ENCODE measurements around the gene MPO. TPM values are rescaled to one million over a fixed set of nuclear protein-coding genes. Genes with fewer than 3 reads are reported as not detected.

MPO gene
- total and polyA plus RNA-seq, 2 of the 8 experiments (the other 6 are each of a cell fraction or from before 2014, with no cell fraction given), result 0.06 to 0.74 TPM

DNA sequence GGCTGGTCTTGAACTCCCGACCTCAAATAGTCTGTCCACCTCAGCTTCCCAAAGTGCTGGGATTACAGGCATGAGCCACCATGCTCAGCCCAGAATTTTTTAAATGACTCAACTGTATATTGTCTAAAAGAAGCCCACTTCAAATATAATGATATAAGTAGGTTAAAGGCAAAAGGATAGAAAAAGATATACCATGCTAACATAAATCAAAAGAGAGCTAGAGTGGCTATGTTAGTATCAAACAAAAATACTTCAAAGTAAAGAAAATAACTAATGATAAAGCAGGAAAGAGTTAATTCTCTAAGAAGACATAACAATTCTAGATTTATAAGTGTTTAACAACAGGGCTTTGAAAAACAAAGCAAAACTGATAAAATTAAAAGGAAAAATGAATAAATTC lies 13.3 kb upstream of the MPO start:
- Histone ChIP-seq H2BK5ac (ENCODE audit: low read depth, low read length) (no peak overlapping the region), H2BK20ac (ENCODE audit: low read length) (no peak overlapping the region), H3K4me3 (ENCODE audit: extremely low read depth in 1 of 4, insufficient read depth in 2 of 4, low read depth in 3 of 4, low read length in 4 of 4) (no peak overlapping the region), H2AK5ac (ENCODE audit: low read depth, low read length) (no peak overlapping the region), H4K5ac (ENCODE audit: insufficient read length, low read depth, low read length) (no peak overlapping the region), H4K8ac (ENCODE audit: extremely low read depth, insufficient read depth, low read length) (no peak overlapping the region), H3K36me3 (ENCODE audit: control insufficient read depth in 2 of 4, insufficient read depth in 4 of 4, low read length in 3 of 4) (no peaks in the 10 kb centered on the region), H4K91ac (replicated peaks; ENCODE audit: insufficient read length, low read length) (no peak overlapping the region), H2BK120ac (replicated peaks; ENCODE audit: low read depth, low read length) (no peak overlapping the region), H3K4me1 (replicated peaks in 1 of 4; ENCODE audit: control insufficient read depth in 3 of 4, insufficient read depth in 4 of 4, low read length in 3 of 4) (no peaks in the 10 kb centered on the region), H3K14ac (ENCODE audit: insufficient read length) (no peak overlapping the region), H3K9ac (replicated peaks in 1 of 4; ENCODE audit: extremely low read depth in 1 of 4, low read depth in 3 of 4, low read length in 3 of 4) (no peak overlapping the region), H2BK12ac (ENCODE audit: low read depth, low read length) (no peak overlapping the region), H3K23me2 (ENCODE audit: low read depth, low read length) (no peaks in the 10 kb centered on the region), H3K79me2 (ENCODE audit: control insufficient read depth in 1 of 2, insufficient read depth in 2 of 2, low read length in 2 of 2) (no peaks in the 10 kb centered on the region), H3K9me3 (ENCODE audit: insufficient read depth in 2 of 2, low read depth in 1 of 2, low read length in 1 of 2) (no peaks in the 10 kb centered on the region), H3K4ac (replicated peaks; ENCODE audit: insufficient read length, low read depth, low read length) (no peak overlapping the region), H3K4me2 (ENCODE audit: insufficient read depth in 1 of 2, low read depth in 2 of 2, low read length in 2 of 2) (no peak overlapping the region), H3K27ac (ENCODE audit: low read depth, low read length) (no peak overlapping the region), H3K79me1 (ENCODE audit: low read depth, low read length) (no peaks in the 10 kb centered on the region), H3K18ac (ENCODE audit: extremely low read depth, low read length) (no peak overlapping the region), H3K23ac (ENCODE audit: insufficient read length) (no peak overlapping the region), H3K27me3 (replicated peaks in 1 of 4; ENCODE audit: control insufficient read depth in 3 of 4, extremely low read depth in 1 of 4, insufficient read depth in 3 of 4, low read length in 3 of 4) (peaks cover 0 to 2% (median 0%) of the 10 kb centered on the region in 4 experiments; a peak in 1 of 7 replicates), H3K56ac (replicated peaks; ENCODE audit: insufficient read length, low read depth, low read length) (no peak overlapping the region), H4K20me1 (replicated peaks in 1 of 2; ENCODE audit: control insufficient read depth in 1 of 2, insufficient read depth in 2 of 2, low read length in 2 of 2) (no peaks in the 10 kb centered on the region), H2AFZ (ENCODE audit: low read length) (no peak overlapping the region), H2BK15ac (ENCODE audit: low read length) (no peak overlapping the region)
- DNase-seq (ENCODE audit: low read depth in 1 of 2, low spot score in 2 of 2) (no peak), FAIRE-seq (no peak)
- CTCF ChIA-PET (ENCODE audit: partially characterized antibody), result interaction anchor here (0.7 to 7.1 kb wide), 6 partner anchors 10 to 142 kb away, joined by 3 to 58 read pairs (median 4); partner anchors contain the start of gene RNF43
- WGBS, 2 experiments (ENCODE audit: extremely low coverage in 1 of 2, insufficient coverage in 1 of 2, insufficient read length in 1 of 2, insufficient replicate concordance in 2 of 2, low coverage in 1 of 2, low lambda C conversion rate in 2 of 2, missing lambda C conversion rate in 1 of 2), result 87% methylated on average over 1 of the region's 1 CpG; no CpG with 5 or more reads in 1 of the 2 experiments
- POLR2A ChIA-PET (ENCODE audit: partially characterized antibody), result interaction anchor here (1.2 to 1.7 kb wide), 2 partner anchors 9 to 11 kb away, joined by 3 read pairs; no protein-coding TSS in a partner anchor
- TF ChIP-seq RXRA (IDR thresholded peaks at IDR 0.05; ENCODE audit: insufficient read depth, low read depth, low read length) (no peak), NRF1 (IDR thresholded peaks at IDR 0.05; ENCODE audit: low read depth, low read length) (no peak), SUZ12 (IDR thresholded peaks at IDR 0.05; ENCODE audit: low read length) (no peak), KDM4A (IDR thresholded peaks at IDR 0.05; ENCODE audit: low read depth, low read length, severe bottlenecking) (no peak), RAD21 (IDR thresholded peaks at IDR 0.05 in 1 of 2, conservative IDR thresholded peaks at IDR 0.05 in 1 of 2; ENCODE audit: low read depth in 2 of 2, low read length in 2 of 2) (no peak), SIRT6 (IDR thresholded peaks at IDR 0.05; ENCODE audit: low read length) (no peak), CBX8 (IDR thresholded peaks at IDR 0.05; ENCODE audit: borderline replicate concordance, low read depth, low read length) (no peak), SP1 (IDR thresholded peaks at IDR 0.05; ENCODE audit: low read depth, low read length) (no peak)
